Heart left ventricle (tissue), 16 donors: ENCODE data around the gene PSEN2. TPM values are rescaled to one million over a fixed set of nuclear protein-coding genes. Genes with fewer than 3 reads are reported as not detected.
"Not testable (repeated sequence)": the region's sequence is repeated elsewhere in the genome, so short reads cannot be mapped to it uniquely, and the experiment has no call there.

ENCODE experiments used
- ATAC-seq, 4 donors: fragments of 200-7000 bp; cut with Tn5 transposase; one replicate each; pipeline ENCODE4 v1.9.1; 2020 to 2022; ENCODE audit warnings: moderate library complexity in 4 of 4, mild to moderate bottlenecking in 3 of 4, moderate number of reproducible peaks in 1 of 4
- DNase-seq, 5 donors: peaks; one replicate each; pipeline ENCODE4 v3.0.0-alpha.2; 2020
- H3K27ac ChIP-seq, 12 donors: fragments of 200-600 bp; sonication (generic) in 4 of 12; one replicate each; pipeline versions ENCODE4 v1.5.0 to v1.8.0; 2016 to 2022; ENCODE audit warnings: mild to moderate bottlenecking in 2 of 12
- H3K27me3 ChIP-seq, 9 donors: fragments of 200-600 bp; sonication (generic) in 2 of 9; one replicate each; pipeline versions ENCODE4 v1.5.1 to v1.8.0; 2016 to 2022; ENCODE audit warnings: mild to moderate bottlenecking in 3 of 9
- H3K36me3 ChIP-seq, 9 donors: fragments of 200-600 bp; sonication (generic) in 2 of 9; one replicate each; pipeline versions ENCODE4 v1.5.0 to v1.8.0; 2018 to 2022; ENCODE audit warnings: mild to moderate bottlenecking in 2 of 9
- H3K4me1 ChIP-seq, 12 donors: fragments of 200-600 bp; sonication (generic) in 4 of 12; one replicate each; pipeline versions ENCODE4 v1.5.0 to v1.8.0; 2016 to 2022; ENCODE audit warnings: mild to moderate bottlenecking in 3 of 12
- H3K4me3 ChIP-seq, 12 donors: fragments of 200-600 bp; sonication (generic) in 4 of 12; one replicate each; pipeline versions ENCODE4 v1.5.0 to v1.8.0; 2017 to 2022; ENCODE audit warnings: mild to moderate bottlenecking in 9 of 12, moderate library complexity in 4 of 12
- H3K9me3 ChIP-seq, 12 donors: fragments of 200-600 bp; sonication (generic) in 4 of 12; one replicate each; pipeline versions ENCODE4 v1.5.0 to v1.8.0; 2016 to 2022; ENCODE audit warnings: mild to moderate bottlenecking in 1 of 12
- POLR2A ChIP-seq, 2 donors: fragments of 450-650 bp; IDR thresholded peaks; one replicate each; pipeline ENCODE4 v1.6.1; 2017; ENCODE audit warnings: antibody characterized with exemption in 2 of 2, mild to moderate bottlenecking in 2 of 2, moderate library complexity in 2 of 2
- WGBS, 4 donors: extraction: QIAGEN DNeasy Blood & Tissue Kit in 2 of 4; methylation state at CpG; one replicate each; pipeline versions ENCODE4 v1.1.5 to v1.1.7; 2013 to 2018; 5-methylcytosine and 5-hydroxymethylcytosine counted together
- intact Hi-C, 10 donors: fragments of 100-400 bp; cut with DNase I; formaldehyde crosslinking; loops; one replicate each; pipeline versions ENCODE4 v1.11.1 to v1.14.2; 2022
- polyA plus RNA-seq, 2 donors: library from polyadenylated mRNA; stranded (reverse); fragments of 200-250 nt; gene quantifications; one replicate each; pipeline ENCODE4 v1.2.3, GENCODE V29; 2013
- total RNA-seq, 9 donors: library from RNA; depleted of rRNA in 2 of 9; stranded (reverse); fragments of >200 nt in 2 of 9; fragmentation: NEBNext Ultra II Directional in 3 of 9; extraction: Animal tissue kit (Norgen Biotek cat#: 25700) in 3 of 9; gene quantifications; one replicate each; pipeline versions ENCODE4 v1.1.0 to v1.2.4, GENCODE V29; 2016 to 2023
- TF ChIP-seq, protein P1 (sequence below), 12 donors: fragments of 200-600 bp; sonication (generic) in 4 of 12; IDR thresholded peaks; one replicate each; pipeline versions ENCODE4 v1.5.0 to v1.8.0; 2018 to 2022; ENCODE audit warnings: antibody characterized with exemption in 12 of 12, mild to moderate bottlenecking in 5 of 12
- donor health status: ischemic (EF 13 %, LVEDD 7.1; RV severe dilation, severe dysfunction).
- donor health status: healthy with polysubstance abuse.
- donor health status: DM: no; HTN: yes; CAD: no.
- donor health status: DM: no; HTN: no; CAD: no.
- donor health status: ischemic (EF 25% LVEDD 6.9; RV normal size, moderate dysfunction).
- donor health status: ischemic (EF 25% LVEDD 5.7; RV mildly dilated, moderate dysfunction).
- donor health status: healthy.
- donor health status: DM: yes; HTN: yes; CAD: no.
- donor health status: ischemic (EF 35%, LVEDD 5.7; RV mildly dilated, moderate dysfunction).
- donor health status: nonischemic (EF 11% LVEDD 7.7; RV severe dilation, severe dysfunction).
- donor health status: DM: yes; HTN: yes; CAD: no.
- donor health status: PGD.
- donor health status: ischemic (EF 29% LVEDD 5.4; RV normal size, mild dysfunction).
- donor health status: nonischemic (EF 23%, LVEDD 6.1; RV moderate dilation, normal function).

The PSEN2 gene
- total and polyA plus RNA-seq, 11 donors, result 12.3 to 30.9 (median 19.5) TPM

DNA sequence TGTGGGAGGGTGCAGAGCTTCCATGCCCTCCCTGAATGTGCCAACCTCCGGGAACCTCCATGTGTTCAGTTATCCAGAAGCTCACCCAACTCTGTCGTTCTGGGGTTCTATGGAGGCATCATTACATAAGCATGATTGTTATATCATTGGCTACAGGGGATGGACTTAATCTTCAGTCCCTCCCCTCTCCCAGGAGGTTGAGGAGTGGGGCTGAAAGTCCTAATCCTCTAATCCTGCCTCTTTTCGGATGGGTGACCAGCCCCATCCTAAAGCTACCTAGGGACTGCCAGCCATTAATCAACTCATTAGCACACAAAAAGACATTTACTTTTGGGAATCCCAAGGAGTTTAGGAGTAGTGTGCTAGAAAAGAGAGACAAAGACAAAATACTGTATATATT, 32.0 kb upstream of the PSEN2 start:
- ATAC-seq (no peak), DNase-seq (no peak)
- intact Hi-C loops, result no loop called here
- H3K9me3 ChIP-seq, result no peaks in the 10 kb centered on the region
- no peaks in the 10 kb centered on the region for H3K27me3 ChIP-seq
- no peaks in the 10 kb centered on the region for H3K4me1 ChIP-seq
- H3K4me3 ChIP-seq, result no peak overlapping the region
- no peak for TF ChIP-seq POLR2A (IDR thresholded peaks at IDR 0.05)
- TF ChIP-seq, protein P1, sequence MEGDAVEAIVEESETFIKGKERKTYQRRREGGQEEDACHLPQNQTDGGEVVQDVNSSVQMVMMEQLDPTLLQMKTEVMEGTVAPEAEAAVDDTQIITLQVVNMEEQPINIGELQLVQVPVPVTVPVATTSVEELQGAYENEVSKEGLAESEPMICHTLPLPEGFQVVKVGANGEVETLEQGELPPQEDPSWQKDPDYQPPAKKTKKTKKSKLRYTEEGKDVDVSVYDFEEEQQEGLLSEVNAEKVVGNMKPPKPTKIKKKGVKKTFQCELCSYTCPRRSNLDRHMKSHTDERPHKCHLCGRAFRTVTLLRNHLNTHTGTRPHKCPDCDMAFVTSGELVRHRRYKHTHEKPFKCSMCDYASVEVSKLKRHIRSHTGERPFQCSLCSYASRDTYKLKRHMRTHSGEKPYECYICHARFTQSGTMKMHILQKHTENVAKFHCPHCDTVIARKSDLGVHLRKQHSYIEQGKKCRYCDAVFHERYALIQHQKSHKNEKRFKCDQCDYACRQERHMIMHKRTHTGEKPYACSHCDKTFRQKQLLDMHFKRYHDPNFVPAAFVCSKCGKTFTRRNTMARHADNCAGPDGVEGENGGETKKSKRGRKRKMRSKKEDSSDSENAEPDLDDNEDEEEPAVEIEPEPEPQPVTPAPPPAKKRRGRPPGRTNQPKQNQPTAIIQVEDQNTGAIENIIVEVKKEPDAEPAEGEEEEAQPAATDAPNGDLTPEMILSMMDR (IDR thresholded peaks at IDR 0.05), result no peak
- 88 to 94% (median 89%) methylated on average over 3 of the region's 3 CpGs for WGBS, 4 donors
- no peaks in the 10 kb centered on the region for H3K36me3 ChIP-seq
- no peak overlapping the region for H3K27ac ChIP-seq

DNA sequence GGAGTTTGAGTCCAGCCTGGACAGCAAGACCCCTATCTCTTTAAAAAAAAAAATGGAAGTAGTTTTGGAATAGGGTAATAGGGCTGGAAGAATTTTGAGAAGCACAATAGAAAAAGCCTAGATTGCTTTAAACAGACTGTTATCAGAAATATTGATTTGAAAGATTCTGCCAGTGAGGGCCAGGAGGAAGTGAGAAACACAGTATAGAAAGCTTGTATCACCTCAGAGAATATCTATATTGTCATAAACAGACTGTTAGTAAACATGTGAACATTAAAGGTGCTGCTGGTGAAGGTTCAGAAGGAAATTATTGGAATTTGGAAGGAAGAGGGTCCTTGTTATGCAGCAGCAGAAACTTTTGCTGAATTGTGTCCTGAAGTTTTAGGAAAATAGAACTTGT, 24.8 kb upstream of the PSEN2 start:
- TF ChIP-seq POLR2A (IDR thresholded peaks at IDR 0.05), result no peak
- TF ChIP-seq, protein P1 (IDR thresholded peaks at IDR 0.05), result no peak
- ATAC-seq, result no peak
- no peaks in the 10 kb centered on the region for H3K36me3 ChIP-seq
- H3K27ac ChIP-seq, result no peak overlapping the region
- DNase-seq, result no peak
- no peaks in the 10 kb centered on the region for H3K4me1 ChIP-seq
- intact Hi-C loops, result no loop called here
- H3K9me3 ChIP-seq, result peaks cover 0 to 7% (median 0%) of the 10 kb centered on the region in 12 donors
- no peak overlapping the region for H3K4me3 ChIP-seq
- no peaks in the 10 kb centered on the region for H3K27me3 ChIP-seq

DNA sequence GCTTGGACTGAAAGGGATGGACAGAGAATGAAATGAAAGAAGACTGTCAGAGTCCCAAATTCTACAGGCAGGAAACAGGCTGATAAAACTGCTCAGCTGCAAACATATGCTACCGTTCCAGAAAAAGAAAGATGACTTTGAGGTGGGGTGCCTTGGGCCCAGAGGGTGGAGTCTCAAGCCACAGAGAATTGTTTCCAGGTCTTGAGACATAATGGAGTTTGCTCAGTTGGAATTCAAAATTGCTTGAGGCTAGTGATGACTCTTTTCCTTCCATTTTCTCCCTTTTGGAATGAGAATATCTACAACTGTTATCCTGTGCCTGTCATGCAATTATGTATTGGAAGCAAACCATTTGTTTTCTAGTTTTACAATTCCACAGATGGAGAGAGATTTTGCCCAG, 23.6 kb upstream of the PSEN2 start:
- 26 to 49% (median 30%) methylated on average over 1 of the region's 1 CpG for whole genome bisulfite sequencing, 4 donors
- no peak for TF ChIP-seq POLR2A (IDR thresholded peaks at IDR 0.05)
- TF ChIP-seq, protein P1 (IDR thresholded peaks at IDR 0.05), result no peak
- intact Hi-C loops, result no loop called here
- Histone ChIP-seq H3K4me1 (no peaks in the 10 kb centered on the region), H3K9me3 (peaks cover 0 to 7% (median 0%) of the 10 kb centered on the region in 12 donors), H3K4me3 (no peak overlapping the region), H3K36me3 (no peaks in the 10 kb centered on the region), H3K27me3 (no peaks in the 10 kb centered on the region), H3K27ac (no peak overlapping the region)
- ATAC-seq, result no peak
- DNase-seq, result no peak

DNA sequence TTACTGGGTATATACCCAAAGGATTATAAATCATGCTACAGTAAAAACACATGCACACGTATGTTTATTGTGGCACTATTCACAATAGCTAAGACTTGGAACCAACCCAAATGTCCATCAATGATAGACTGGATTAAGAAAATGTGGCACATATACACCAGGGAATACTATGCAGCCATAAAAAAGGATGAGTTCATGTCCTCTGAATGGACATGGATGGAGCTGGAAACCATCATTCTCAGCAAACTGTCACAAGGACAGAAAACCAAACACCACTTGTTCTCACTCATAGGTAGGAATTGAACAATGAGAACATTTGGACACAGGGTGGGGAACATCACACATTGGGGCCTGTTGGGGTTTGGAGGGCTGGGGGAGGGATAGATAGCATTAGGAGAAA, 15.9 kb upstream of the PSEN2 start:
- H3K27ac ChIP-seq, H3K27me3 ChIP-seq, intact Hi-C loops, H3K4me1 ChIP-seq, H3K36me3 ChIP-seq, H3K4me3 ChIP-seq, ATAC-seq, DNase-seq, H3K9me3 ChIP-seq: not testable (repeated sequence)
- 95 to 100% (median 95%) methylated on average over 1 of the region's 1 CpG for WGBS, 4 donors

DNA sequence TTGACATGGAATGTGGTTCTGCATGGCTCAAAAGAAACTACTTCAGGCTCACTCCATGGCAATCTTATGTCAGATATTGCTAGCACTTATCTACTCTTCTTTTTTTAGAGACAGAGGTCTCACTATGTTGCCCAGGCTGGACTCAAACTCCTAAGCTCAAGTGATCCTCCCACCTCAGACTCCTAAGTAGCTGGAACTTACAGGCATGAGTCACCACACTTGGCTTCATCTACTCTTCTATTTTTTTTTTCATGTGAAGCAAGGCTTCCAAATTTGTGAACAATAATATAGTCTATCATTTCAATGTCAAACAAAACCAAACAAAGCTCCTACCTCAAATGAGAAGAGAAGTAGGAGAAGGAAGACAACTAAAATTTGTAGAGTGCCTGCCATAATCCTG, 7.5 kb upstream of the PSEN2 start:
- ATAC-seq (peak in 1 of 4 donors; percentile 47), DNase-seq (no peak)
- Histone ChIP-seq H3K9me3 (no peaks in the 10 kb centered on the region), H3K27ac (peak overlapping the region in 1 of 12 donors; percentile 30), H3K36me3 (no peaks in the 10 kb centered on the region), H3K4me3 (no peak overlapping the region), H3K27me3 (no peaks in the 10 kb centered on the region), H3K4me1 (peaks cover 0 to 11% (median 0%) of the 10 kb centered on the region in 12 donors)
- TF ChIP-seq, protein P1 (IDR thresholded peaks at IDR 0.05), result no peak
- no peak for TF ChIP-seq POLR2A (IDR thresholded peaks at IDR 0.05)
- intact Hi-C loops, result no loop called here
